HG03139 (cell line): ENCODE measurements around the gene PRKCSH.

ENCODE experiments used
- ATAC-seq: cut with Tn5 transposase; IDR thresholded peaks from one replicate; pipeline ENCODE4 v1.9.1; 2021; ENCODE audit not compliant: unreplicated experiment

Gene PRKCSH

GRCh38 chr19:11499220-11499726 is 63.8 kb downstream of the PRKCSH start:
- ATAC-seq: no peak

- no peak for ATAC-seq
These were observed 64.5 kb downstream of the PRKCSH start for GRCh38 chr19:11499890-11500420.
